GM23248 (cell line): ENCODE results near the gene COPS2.

Experiments
- EZH2 ChIP-seq: fragments of 200-600 bp; sonication (generic); IDR thresholded peaks from 2 replicates; pipeline ENCODE4 v1.6.1; 2018; ENCODE audit warnings: antibody characterized with exemption, mild to moderate bottlenecking; ENCODE audit not compliant: insufficient read depth, poor library complexity, severe bottlenecking
- EZH2phosphoT487 ChIP-seq: fragments of 200-600 bp; sonication (generic); IDR thresholded peaks from 2 replicates; pipeline ENCODE4 v1.6.1; 2018; ENCODE audit warnings: antibody characterized with exemption, moderate library complexity, mild to moderate bottlenecking, low read depth; ENCODE audit not compliant: insufficient read depth

DNA sequence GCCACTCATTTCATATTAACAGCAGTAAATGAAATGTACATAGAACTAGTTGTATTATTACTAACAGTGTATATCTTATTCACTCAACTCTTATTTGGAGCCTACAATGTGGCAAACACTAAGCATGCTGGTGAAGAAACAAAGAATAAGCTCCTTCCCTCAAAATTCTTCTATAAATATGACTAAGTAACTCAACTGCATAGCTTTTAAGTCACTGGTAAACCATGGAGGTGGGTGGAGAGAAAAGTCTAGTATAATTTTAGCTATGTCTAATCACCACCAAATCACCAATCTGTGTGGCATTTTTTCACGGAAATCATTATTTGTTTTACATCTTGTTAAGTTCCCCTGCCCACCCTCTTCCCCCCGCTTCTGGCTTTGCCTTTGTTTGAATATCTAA is 17.5 kb downstream of the COPS2 start:
- no peak for TF ChIP-seq EZH2phosphoT487
- no peak for TF ChIP-seq EZH2
